OCI-LY1 (cell line): Measurements from ENCODE around the gene UNC5CL.

Source experiments
- EZH2 ChIP-seq: fragments of 200-600 bp; sonication (generic), shearing (Covaris generic); IDR thresholded peaks from 2 replicates; pipeline ENCODE4 v1.8.0; 2017; ENCODE audit warnings: borderline replicate concordance, mixed run types, mild to moderate bottlenecking, antibody characterized with exemption, low read length, moderate library complexity, mixed read lengths
- TF ChIP-seq, protein P1 (sequence below): fragments of 200-600 bp; sonication (generic), shearing (Covaris generic); IDR thresholded peaks from 2 replicates; pipeline ENCODE4 v1.5.1; 2017; ENCODE audit warnings: mild to moderate bottlenecking, antibody characterized with exemption, low read length, moderate library complexity, mixed read lengths

- TF ChIP-seq, protein P1, sequence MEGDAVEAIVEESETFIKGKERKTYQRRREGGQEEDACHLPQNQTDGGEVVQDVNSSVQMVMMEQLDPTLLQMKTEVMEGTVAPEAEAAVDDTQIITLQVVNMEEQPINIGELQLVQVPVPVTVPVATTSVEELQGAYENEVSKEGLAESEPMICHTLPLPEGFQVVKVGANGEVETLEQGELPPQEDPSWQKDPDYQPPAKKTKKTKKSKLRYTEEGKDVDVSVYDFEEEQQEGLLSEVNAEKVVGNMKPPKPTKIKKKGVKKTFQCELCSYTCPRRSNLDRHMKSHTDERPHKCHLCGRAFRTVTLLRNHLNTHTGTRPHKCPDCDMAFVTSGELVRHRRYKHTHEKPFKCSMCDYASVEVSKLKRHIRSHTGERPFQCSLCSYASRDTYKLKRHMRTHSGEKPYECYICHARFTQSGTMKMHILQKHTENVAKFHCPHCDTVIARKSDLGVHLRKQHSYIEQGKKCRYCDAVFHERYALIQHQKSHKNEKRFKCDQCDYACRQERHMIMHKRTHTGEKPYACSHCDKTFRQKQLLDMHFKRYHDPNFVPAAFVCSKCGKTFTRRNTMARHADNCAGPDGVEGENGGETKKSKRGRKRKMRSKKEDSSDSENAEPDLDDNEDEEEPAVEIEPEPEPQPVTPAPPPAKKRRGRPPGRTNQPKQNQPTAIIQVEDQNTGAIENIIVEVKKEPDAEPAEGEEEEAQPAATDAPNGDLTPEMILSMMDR: no peak
- TF ChIP-seq EZH2: no peak
Measured at GRCh38 chr6:41059556-41059955, 20.5 kb upstream of the UNC5CL start.
